ENCODE results near the gene FAAP100.

The FAAP100 gene

GRCh38 chr17:81492202-81492601 lies 60.0 kb downstream of the FAAP100 start:
- DNase-seq (ENCODE audit: low read depth in 2 of 2, low spot score in 1 of 2), result no peak

GRCh38 chr17:81491761-81492160 lies 60.4 kb downstream of the FAAP100 start:
- DNase-seq (ENCODE audit: low read depth in 2 of 2, low spot score in 1 of 2), result no peak

GRCh38 chr17:81491181-81491581 lies 61.0 kb downstream of the FAAP100 start:
- DNase-seq (ENCODE audit: low read depth in 2 of 2, low spot score in 1 of 2), result no peak

- DNase-seq (ENCODE audit: low read depth in 2 of 2, low spot score in 1 of 2), result no peak
Measured at GRCh38 chr17:81489998-81490992, 61.9 kb downstream of the FAAP100 start.

Data from stimulated activated CD8-positive, alpha-beta memory T cell treated with anti-CD3 and anti-CD28 coated beads, Interleukin-4, amount 100 ng/mL, for 4 hours (primary cell).